ENCODE data around the gene NTN5. TPM values are rescaled to one million over a fixed set of nuclear protein-coding genes. Genes with fewer than 3 reads are reported as not detected.

The NTN5 gene
- total and polyA plus RNA-seq, 2 donors from 2014 or later = 0.52 to 0.85 TPM

- H3K27me3 ChIP-seq (ENCODE audit: control insufficient read depth, insufficient read depth, low read length) = no peaks in the 10 kb centered on the region
- no peak overlapping the region for H3K27ac ChIP-seq (ENCODE audit: low read depth in 2 of 2, low read length in 2 of 2)
- H3K4me1 ChIP-seq (ENCODE audit: control insufficient read depth in 2 of 3, insufficient read depth in 2 of 3, low read depth in 1 of 3, low read length in 3 of 3) = peaks cover 0 to 6% (median 5%) of the 10 kb centered on the region in 3 donors
- no peak for TF ChIP-seq CTCF (IDR thresholded peaks at IDR 0.05; ENCODE audit: borderline replicate concordance, extremely low read depth, insufficient read depth)
- no peak overlapping the region for H3K9ac ChIP-seq (ENCODE audit: low read length in 3 of 3)
- no peak for DNase-seq
- H3K36me3 ChIP-seq (ENCODE audit: control insufficient read depth in 2 of 3, insufficient read depth in 3 of 3, low read length in 3 of 3) = no peaks in the 10 kb centered on the region
- H3K9me3 ChIP-seq (ENCODE audit: control insufficient read depth in 2 of 3, insufficient read depth in 1 of 3, low read length in 3 of 3) = no peaks in the 10 kb centered on the region
- intact Hi-C loops (cut with DNase I) = no loop called here
- H3K4me3 ChIP-seq (ENCODE audit: low read length in 3 of 3) = no peak overlapping the region
- no peak for FAIRE-seq
Measured at GRCh38 chr19:48708471-48708870, 35.7 kb upstream of the NTN5 start.

- Histone ChIP-seq H3K9me3 (ENCODE audit: control insufficient read depth in 2 of 3, insufficient read depth in 1 of 3, low read length in 3 of 3) (no peaks in the 10 kb centered on the region), H3K9ac (ENCODE audit: low read length in 3 of 3) (no peak overlapping the region), H3K36me3 (ENCODE audit: control insufficient read depth in 2 of 3, insufficient read depth in 3 of 3, low read length in 3 of 3) (peaks cover 2 to 4% (median 3%) of the 10 kb centered on the region in 3 donors), H3K4me3 (ENCODE audit: low read length in 3 of 3) (no peak overlapping the region), H3K27me3 (ENCODE audit: control insufficient read depth, insufficient read depth, low read length) (no peaks in the 10 kb centered on the region), H3K27ac (ENCODE audit: low read depth in 2 of 2, low read length in 2 of 2) (no peak overlapping the region), H3K4me1 (ENCODE audit: control insufficient read depth in 2 of 3, insufficient read depth in 2 of 3, low read depth in 1 of 3, low read length in 3 of 3) (no peaks in the 10 kb centered on the region)
- TF ChIP-seq CTCF (IDR thresholded peaks at IDR 0.05; ENCODE audit: borderline replicate concordance, extremely low read depth, insufficient read depth) = no peak
- FAIRE-seq (no peak), DNase-seq (peak in 1 of 5 donors; percentile 61)
- intact Hi-C loops (cut with DNase I) = no loop called here
Measured at GRCh38 chr19:48705431-48705830, 32.6 kb upstream of the NTN5 start.

- H3K36me3 ChIP-seq (ENCODE audit: control insufficient read depth in 2 of 3, insufficient read depth in 3 of 3, low read length in 3 of 3) = peaks cover 2 to 4% (median 3%) of the 10 kb centered on the region in 3 donors
- no peak overlapping the region for H3K27ac ChIP-seq (ENCODE audit: low read depth in 2 of 2, low read length in 2 of 2)
- no peak overlapping the region for H3K9ac ChIP-seq (ENCODE audit: low read length in 3 of 3)
- DNase-seq = no peak
- intact Hi-C loops (cut with DNase I) = no loop called here
- TF ChIP-seq CTCF (IDR thresholded peaks at IDR 0.05; ENCODE audit: borderline replicate concordance, extremely low read depth, insufficient read depth) = no peak
- no peaks in the 10 kb centered on the region for H3K4me1 ChIP-seq (ENCODE audit: control insufficient read depth in 2 of 3, insufficient read depth in 2 of 3, low read depth in 1 of 3, low read length in 3 of 3)
- H3K9me3 ChIP-seq (ENCODE audit: control insufficient read depth in 2 of 3, insufficient read depth in 1 of 3, low read length in 3 of 3) = no peaks in the 10 kb centered on the region
- FAIRE-seq = no peak
- H3K27me3 ChIP-seq (ENCODE audit: control insufficient read depth, insufficient read depth, low read length) = no peaks in the 10 kb centered on the region
- no peak overlapping the region for H3K4me3 ChIP-seq (ENCODE audit: low read length in 3 of 3)
Measured at GRCh38 chr19:48703316-48703715, 30.5 kb upstream of the NTN5 start.

GRCh38 chr19:48702701-48703100 lies 29.9 kb upstream of the NTN5 start:
- intact Hi-C loops (cut with DNase I) = no loop called here
- H3K27me3 ChIP-seq (ENCODE audit: control insufficient read depth, insufficient read depth, low read length) = no peaks in the 10 kb centered on the region
- peaks cover 2 to 4% (median 3%) of the 10 kb centered on the region in 3 donors for H3K36me3 ChIP-seq (ENCODE audit: control insufficient read depth in 2 of 3, insufficient read depth in 3 of 3, low read length in 3 of 3)
- H3K27ac ChIP-seq (ENCODE audit: low read depth in 2 of 2, low read length in 2 of 2) = no peak overlapping the region
- FAIRE-seq (no peak), DNase-seq (no peak)
- H3K9ac ChIP-seq (ENCODE audit: low read length in 3 of 3) = no peak overlapping the region
- no peaks in the 10 kb centered on the region for H3K9me3 ChIP-seq (ENCODE audit: control insufficient read depth in 2 of 3, insufficient read depth in 1 of 3, low read length in 3 of 3)
- no peak for TF ChIP-seq CTCF (IDR thresholded peaks at IDR 0.05; ENCODE audit: borderline replicate concordance, extremely low read depth, insufficient read depth)
- H3K4me3 ChIP-seq (ENCODE audit: low read length in 3 of 3) = no peak overlapping the region
- H3K4me1 ChIP-seq (ENCODE audit: control insufficient read depth in 2 of 3, insufficient read depth in 2 of 3, low read depth in 1 of 3, low read length in 3 of 3) = no peaks in the 10 kb centered on the region

All from kidney (tissue), 14 donors.